HG02763 (cell line): ENCODE measurements around the gene FOXF1.

Experiments used
- ATAC-seq: cut with Tn5 transposase; IDR thresholded peaks from one replicate; pipeline ENCODE4 v1.9.1; 2021; ENCODE audit warnings: mild to moderate bottlenecking, moderate library complexity; ENCODE audit not compliant: unreplicated experiment

FOXF1 gene

DNA sequence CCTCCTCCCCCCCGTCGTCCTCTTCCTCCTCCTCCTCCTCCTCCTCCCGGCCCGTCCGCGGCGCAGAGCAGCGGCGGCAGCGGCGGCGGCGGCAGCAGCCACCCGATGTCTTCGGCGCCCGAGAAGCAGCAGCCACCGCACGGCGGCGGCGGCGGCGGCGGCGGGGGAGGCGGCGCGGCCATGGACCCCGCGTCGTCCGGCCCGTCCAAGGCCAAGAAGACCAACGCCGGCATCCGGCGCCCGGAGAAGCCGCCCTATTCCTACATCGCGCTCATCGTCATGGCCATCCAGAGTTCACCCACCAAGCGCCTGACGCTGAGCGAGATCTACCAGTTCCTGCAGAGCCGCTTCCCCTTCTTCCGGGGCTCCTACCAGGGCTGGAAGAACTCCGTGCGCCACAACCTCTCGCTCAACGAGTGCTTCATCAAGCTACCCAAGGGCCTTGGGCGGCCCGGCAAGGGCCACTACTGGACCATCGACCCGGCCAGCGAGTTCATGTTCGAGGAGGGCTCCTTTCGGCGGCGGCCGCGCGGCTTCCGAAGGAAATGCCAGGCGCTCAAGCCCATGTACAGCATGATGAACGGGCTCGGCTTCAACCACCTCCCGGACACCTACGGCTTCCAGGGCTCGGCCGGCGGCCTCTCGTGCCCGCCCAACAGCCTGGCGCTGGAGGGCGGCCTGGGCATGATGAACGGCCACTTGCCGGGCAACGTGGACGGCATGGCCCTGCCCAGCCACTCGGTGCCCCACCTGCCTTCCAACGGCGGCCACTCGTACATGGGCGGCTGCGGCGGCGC lies at the start of gene FOXF1:
Gene FOXF1 (plus strand): TSS at position 63 of the 797 bp plus-strand sequence. CDS start 43 bp downstream, at position 106.
- no peak for ATAC-seq

DNA sequence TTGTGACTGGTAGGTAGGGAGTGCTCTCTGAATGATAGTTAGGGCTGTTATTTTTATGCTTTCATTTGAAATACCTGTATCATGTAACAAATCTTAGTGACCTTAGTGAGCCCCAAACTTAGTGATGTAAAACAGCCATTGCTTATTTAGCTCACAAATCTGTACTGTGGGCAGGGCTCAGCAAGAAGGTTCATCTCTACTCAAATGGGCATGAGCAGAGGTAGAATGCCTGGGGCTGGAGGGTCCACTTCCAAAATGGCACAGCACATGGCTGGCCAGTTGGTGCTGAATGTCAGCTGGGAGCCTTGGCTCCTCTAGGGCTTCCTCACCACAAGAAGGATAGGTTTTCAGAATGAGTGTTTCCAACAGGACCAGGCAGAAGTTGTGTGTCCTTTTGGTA lies 49.3 kb upstream of the FOXF1 start:
- ATAC-seq = no peak

DNA sequence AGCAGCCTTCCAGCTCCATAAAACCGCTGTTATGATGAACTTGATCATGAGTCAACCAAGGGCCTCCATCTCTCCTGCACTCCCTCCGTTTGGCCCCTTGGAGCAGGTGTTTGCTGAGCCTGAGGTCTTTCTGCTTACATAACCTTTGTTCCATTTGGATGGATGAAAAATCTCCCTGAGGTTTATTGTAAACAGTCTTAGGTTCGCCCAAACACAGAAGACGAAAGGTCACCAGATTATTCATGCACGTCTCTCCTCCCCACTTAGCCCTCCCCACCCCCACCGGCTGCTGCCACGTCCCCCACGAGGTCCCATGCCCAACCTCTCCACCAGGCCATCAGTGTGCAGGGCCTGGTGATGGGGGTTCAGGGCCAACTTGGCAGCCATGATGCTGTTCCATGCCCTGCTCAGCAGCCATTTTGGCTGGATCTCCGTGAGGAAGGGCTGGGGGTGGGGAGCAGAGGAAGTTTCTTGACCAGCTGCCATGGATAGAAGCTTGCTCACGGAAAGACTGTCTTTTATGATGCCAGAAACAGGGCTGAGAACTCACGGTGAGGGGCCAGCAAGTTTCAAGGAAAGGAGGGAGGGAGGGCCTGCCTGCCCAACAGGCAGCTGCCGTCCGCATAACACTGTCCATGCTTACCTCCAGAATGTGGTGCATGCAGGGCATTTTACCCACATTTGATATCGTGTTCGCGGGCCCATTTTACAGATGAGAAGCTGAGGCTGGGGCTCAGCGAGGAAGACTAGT lies 47.8 kb upstream of the FOXF1 start:
- no peak for ATAC-seq

DNA sequence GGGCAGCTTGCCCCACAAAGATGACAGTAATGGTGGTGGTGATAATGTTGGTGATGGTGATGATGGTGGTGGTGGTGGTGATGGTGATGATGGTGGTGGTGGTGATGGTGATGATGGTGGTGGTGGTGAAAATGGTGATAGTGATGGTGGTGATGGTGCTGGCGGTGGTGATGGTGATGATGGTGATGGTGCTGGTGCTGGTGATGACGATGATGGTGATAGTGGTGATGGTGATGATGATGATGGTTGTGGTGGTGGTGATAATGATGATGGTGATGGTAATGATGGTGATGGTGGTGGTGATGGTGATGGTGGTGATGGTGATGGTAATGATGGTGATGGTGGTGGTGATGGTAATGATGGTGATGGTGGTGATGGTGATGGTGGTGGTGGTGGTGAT lies 46.3 kb upstream of the FOXF1 start:
- no peak for ATAC-seq

DNA sequence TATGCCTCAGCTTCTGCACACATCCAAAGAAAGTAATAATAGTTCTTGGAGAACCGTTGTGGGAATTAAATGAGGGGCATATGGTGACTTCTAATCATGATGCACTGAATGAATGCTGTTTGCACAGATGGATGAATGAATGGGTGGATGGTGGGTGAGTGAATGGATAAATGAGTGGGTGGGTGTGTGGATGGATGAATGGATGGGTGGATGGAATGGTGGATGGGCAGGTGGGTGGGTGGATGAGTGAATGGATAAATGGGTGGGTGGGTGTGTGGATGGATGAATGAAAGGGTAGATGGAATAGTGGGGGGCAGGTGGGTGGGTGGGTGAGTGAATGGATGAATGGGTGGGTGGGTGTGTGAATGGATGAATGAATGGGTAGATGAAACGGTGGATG lies 44.9 kb upstream of the FOXF1 start:
- ATAC-seq = no peak

DNA sequence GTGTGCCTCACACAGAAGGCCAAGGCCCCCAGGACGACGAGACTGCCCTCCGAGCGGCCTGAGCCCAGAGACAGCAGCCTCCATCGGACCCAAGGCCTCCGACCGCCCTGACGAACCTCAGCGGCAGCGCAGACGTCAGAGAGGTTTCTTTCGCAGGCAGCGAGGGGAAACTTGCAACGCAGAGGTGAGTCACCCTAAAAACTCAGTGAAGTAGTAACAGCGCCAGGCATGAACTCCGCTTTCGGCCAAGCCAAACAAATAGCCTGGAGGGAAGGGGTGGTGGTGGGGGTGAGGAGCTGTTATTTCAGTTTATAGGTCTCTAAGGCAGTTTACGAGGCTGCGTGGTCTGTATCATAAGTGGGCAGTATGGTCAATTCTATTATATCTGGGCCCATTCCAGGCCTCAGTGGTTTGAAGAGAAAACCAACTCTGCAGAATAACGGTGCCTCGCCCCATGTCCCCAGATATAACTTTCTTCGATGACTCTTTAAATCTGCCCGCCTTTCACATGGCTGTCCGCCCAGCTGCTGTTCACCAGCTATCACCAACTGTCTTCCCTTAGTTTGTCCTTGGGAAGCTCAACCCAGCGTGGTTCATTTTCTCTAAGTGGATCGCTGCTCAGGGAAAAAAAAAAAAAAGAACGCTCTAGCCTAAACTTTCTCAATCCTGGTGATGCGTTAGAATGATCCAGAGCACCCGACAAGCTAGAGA lies 43.5 kb upstream of the FOXF1 start:
- ATAC-seq = no peak

DNA sequence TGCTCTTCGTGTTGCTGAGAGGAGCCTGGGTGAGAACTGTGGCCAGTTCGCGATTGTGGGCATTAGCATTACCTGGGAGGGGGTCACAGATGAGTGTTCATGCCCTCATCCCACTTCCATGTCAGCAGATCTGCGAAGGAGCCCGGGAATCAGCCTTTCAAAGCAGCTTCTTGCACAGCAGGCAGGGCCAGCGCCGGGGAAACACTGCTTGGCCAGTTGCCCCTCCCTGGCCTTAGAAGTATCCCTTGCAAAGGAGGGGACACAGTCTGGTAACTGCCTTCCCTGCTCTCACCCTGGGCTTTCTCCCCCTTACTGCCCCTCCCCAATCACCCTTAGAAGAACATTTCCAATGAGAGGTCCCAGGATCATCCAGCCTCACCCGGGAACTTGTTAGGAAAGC lies 42.8 kb upstream of the FOXF1 start:
- ATAC-seq = no peak

DNA sequence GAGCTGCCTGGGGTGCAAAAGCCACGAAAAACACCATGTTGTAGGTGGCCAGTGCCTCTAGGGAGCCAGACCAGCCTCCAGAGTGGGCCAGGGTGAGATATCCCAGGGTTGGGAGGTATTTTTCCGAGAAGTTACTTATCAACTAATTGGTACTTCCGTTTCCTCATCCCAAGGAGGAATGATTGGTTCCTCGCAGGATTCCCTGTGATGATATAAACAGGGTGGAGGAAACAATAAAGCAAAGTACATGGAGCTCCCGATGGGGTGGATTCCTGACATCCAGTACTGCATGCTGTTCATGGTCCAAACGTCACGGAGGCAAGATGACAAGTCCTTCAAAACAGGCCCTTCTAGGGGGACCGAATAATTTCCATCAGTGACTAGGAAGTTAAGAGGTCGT lies 39.4 kb upstream of the FOXF1 start:
- no peak for ATAC-seq

DNA sequence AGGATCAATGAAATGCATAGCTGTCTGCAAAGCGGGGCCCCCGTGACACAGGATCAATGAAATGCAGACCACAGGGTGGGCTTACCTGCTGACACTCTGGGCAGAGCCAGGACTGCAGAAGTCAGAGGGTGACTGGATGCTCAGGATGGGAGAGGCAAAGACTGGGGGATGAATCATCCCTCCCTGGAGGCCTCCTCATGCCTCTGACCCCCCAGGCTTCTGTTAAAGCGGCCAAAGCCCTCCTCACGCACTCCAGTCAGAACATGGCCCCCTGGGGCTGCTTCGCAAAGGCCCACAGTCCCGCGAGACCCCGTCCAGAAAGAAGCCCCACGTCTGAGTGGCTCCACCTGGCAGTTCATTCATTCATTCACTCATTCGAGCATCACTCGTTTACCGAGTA lies 38.4 kb upstream of the FOXF1 start:
- no peak for ATAC-seq

DNA sequence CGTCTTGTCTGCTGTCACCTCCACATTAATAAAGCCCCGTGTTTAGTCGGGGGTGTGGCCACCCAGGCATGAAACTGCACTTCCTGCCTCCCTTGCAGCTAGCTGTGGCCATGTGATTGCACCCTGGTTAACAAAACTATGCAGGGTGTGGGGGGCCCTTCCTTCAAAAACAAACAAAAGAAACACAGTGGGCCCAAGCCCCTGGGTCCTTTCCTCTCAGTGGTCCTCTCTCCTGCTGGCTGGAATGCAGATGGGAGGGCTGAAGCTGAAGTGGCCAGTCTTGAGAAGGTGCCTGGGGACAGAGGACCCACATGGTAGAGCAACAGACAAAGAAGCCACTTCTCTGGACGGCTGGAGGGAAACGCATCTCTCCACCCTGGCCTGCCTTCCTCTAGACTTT lies 38.0 kb upstream of the FOXF1 start:
- ATAC-seq = no peak

DNA sequence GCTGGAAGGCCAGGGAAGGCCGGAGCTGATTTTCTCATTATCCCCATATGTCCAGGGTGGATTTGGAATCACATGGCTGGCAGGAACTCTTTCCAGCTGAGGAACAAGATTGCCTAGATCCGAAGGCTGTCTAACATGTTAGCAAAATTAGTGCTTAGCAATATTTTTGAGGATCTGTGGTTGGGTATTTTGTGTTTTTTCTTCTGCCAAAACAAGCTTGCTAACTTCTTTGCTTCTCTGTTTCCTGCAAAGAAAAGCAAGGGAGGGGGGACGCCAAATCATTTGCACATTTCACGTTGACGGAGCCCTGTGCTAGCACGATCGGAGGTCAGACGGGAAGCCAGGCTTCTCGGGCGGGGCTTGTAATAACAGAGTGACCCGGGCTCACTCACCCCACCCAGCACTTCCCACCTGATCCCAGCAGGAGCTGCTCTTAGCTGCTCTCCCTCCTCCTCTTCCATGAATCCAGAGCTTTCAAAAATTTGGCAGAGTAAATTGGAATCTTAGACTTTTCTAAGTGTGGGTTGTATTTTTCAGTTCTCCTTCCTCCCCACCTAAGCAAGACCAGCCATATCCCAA lies 33.3 kb upstream of the FOXF1 start:
- ATAC-seq = no peak

DNA sequence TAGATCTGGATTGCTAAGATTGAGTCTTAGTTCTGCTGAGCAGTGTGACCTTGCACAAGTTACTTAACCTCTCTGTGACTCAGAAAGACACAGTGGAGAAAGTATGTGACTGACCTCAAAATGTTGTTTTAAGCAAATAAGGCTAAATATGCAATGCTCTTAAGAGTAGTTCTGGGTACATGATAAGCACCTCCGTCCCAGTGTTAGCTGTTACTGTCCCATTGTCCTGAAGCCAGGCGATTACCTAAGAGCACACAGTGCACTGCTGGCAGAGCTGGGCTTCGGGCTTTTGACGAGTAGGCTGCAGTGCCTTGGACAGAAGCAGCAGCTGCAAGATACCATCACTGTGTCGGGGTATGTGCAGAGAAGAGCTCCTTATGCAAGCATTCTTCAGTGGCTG lies 32.7 kb upstream of the FOXF1 start:
- no peak for ATAC-seq

DNA sequence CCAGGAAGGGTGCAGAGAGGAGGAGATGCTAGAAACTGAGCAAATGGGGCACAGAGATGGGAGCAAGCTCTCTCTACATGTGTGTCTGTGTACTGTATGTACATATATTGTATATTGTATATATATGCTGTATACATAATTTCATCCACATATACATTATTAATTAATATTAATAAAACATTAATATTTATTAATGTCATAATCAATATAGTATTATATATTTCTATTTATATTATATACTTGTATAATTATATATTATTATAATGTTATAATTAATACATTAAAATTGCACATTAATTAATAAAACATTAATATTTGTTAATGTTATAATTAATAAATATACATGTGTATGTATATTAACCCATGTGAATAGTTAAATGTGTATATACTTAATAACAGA lies 31.5 kb upstream of the FOXF1 start:
- ATAC-seq = no peak

DNA sequence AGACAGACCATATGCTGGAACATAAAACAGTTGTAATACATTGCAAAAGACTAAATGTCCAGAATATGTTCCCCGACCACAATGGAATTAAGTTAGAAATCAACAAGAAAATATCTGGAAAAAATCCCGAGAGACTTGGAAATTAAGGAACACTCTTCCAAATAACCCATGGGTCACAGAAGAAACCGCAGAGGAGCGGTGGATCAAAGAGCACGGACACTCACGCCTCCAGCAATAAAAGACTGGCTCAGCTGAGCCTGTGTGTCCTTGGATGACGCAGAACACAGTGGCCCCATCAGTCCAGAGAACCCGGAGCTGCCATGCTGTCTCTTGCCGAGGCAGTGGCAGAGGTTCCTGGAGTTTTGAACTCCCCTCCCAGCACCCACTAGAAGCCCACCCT lies 30.9 kb upstream of the FOXF1 start:
- no peak for ATAC-seq

DNA sequence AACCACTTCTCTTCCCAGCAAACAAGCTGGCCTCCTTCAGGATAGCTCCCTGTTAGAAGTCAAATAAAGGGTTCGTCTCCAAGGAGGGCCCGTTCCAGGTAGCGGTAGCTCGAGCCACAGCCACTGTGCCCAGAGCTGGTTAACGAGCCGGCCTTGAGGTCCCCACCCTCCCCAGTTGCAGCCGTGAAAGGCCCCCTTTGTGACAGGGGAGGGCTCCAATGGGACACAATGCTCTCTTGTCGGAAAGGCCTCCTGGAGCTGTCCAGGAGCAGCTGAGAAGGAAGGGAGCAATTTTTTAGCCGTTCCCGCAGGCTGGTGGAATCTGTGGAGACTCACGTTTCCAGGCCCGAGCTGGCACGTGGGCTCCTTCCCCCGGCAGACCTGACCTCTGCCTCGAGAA lies 29.9 kb upstream of the FOXF1 start:
- no peak for ATAC-seq

DNA sequence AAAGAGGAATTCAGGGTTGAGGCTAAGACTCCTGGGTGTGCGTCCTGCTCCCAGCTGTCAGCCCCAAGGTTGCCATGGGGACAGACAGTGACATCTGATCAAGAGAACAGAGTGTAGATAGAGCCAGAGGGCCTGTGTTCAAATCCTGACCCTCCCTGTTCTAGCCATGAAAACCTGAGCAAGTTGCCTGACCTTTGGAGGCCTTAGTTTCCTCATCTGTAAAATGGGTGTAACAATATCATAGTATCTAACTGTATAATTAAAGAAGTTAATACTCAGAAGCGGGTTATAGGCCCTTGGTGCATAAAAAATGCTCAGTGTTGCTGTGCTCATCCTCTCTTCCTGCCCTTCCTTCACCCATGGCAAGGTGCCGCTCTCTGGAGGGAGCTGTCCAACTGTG lies 28.7 kb upstream of the FOXF1 start:
- ATAC-seq = no peak

DNA sequence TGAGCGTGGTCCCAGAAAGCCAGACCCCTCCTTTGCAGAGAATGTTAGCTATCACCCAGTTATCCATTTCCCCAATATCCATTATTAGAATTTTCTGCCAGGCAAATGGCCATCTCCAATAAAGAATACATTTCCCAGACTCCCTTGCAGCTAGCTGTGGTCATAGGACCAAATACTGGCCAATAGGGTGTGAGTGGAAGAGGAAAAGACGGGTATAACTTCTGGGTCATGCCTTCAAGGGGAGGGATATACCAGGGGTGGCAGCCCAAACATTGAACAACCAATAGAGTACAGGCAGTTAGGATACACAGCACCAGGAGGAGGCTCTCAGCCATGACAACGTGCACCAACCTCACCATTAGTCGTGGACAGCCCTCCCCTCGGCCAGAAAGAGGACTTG lies 26.1 kb upstream of the FOXF1 start:
- no peak for ATAC-seq

DNA sequence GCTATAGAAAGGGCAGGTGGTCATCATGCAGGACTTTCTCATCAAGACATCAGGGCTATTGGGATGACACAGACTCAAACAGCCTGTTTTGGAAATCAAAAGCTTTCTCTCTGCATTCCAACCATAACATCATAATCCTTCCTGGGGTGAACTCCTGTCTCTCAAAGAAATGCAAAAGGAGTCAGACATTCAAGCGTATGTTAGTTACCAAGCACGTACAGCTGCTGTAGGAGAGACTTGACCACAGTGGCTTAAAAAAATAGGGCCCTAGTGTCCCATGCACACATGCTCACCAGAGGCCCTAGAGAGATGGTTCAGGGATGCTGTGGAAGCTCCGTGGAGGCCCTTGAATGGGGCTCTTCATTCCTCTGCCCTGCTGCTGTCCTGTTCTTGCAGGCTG lies 24.6 kb upstream of the FOXF1 start:
- ATAC-seq = no peak

DNA sequence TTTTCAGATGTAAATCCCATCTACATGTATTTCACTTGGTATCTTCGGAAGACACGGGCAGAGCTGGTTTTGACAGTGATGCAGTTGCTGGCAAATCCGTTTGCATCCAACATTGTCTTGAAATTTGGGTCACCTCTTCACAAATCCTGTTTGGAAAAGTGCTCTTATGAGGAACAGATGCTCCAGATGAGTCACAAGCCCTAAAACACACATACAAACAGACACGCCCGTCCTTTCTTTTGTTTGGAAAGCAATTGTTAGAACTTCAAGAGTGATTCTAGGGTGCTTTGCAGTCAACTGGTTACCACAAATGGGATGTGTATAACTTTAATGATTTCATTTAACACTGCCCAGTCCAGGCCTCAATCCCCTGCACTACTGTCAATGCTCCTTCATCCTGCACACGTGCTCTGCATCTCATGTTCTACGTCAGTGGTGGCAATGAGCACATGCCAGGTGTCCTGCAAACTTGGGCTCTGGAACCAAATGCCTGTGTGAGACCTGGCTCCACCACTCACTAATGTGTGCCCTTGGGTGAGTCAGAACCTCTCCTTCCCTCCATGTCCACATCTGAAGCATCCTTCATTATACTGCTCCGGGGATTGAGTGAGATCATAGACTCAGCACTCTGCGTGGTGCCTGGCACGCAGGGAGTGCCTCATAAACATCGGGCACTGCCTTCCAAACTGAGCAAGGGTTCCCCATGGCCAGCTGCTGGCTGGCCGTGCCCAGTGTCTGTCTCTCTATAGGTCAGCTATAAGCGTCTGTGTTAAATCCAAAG lies 19.3 kb upstream of the FOXF1 start:
- no peak for ATAC-seq

DNA sequence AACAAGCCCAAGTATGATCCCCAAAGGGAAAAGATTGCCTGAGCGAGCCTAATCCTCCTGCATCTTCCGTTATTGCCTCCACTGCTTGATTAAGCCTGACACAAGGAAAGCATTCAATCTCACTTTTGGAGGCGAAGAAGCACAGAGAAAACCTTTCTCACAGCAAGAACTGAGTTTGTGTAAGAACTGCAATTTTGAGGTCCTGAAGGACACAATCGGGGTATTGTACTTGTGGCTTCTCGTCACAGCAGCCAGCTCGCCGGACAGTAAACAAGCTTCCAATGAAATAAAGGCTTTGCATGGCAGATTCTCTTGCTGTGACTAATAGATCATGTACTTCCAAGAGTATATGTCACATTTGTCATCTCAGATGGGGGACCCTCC lies 18.7 kb upstream of the FOXF1 start:
- no peak for ATAC-seq
